GM12878 (cell line): ENCODE results near the gene GMCL1. TPM values are rescaled to one million over a fixed set of nuclear protein-coding genes. Genes with fewer than 3 reads are reported as not detected.
A peak's percentile ranks its signal among the peaks of the same experiment; 100 is the strongest.

ENCODE experiments used
- ATAC-seq: fragments of 200-7000 bp; cut with Tn5 transposase; 3 replicates; pipeline ENCODE4 v1.9.1; 2020; ENCODE audit warnings: mild to moderate bottlenecking, moderate library complexity
- BruUV-seq: library from RNA; stranded (reverse); fragments of 400-500 nt; replicated peaks from 2 replicates; lab custom pipeline; 2021; lab: Mats Ljungman, UMichigan
- CTCF ChIA-PET: fragments of 300-600 bp; sonication (Branson Sonifier 250); formaldehyde crosslinking; extraction: SDS; loops from one replicate; lab custom pipeline; 2021; ENCODE audit warnings: inconsistent platforms; lab: Yijun Ruan, JAX
- POLR2A ChIA-PET: fragments of 350-600 bp; formaldehyde crosslinking; extraction: SDS; loops from one replicate; lab custom pipeline; 2021; ENCODE audit warnings: inconsistent platforms; lab: Charles Lee
- RAD21 ChIA-PET: fragments of 300-600 bp; sonication (Branson Sonifier 250); formaldehyde crosslinking; loops from one replicate; lab custom pipeline; 2023; ENCODE audit warnings: antibody characterized with exemption; ENCODE audit not compliant: unreplicated experiment; lab: Charles Lee
- SMC1A ChIA-PET: fragments of 300-600 bp; sonication (Branson Sonifier 250); formaldehyde crosslinking; loops from one replicate; lab custom pipeline; 2023; ENCODE audit not compliant: unreplicated experiment, uncharacterized antibody; lab: Charles Lee
- DNase-seq: peaks from one replicate; pipeline ENCODE4 v3.0.0-alpha.2; 2011; ENCODE audit warnings: low read depth, low spot score
- FAIRE-seq: peaks from 3 replicates; lab custom pipeline; 2011; peaks lifted over from hg19 to GRCh38; lab: Jason Lieb, UNC
- H2AFZ ChIP-seq: 2 replicates; pipeline ENCODE4 v1.6.0; 2011; ENCODE audit warnings: low read depth, low read length, control low read depth; ENCODE audit not compliant: control insufficient read depth
- H3K27ac ChIP-seq: 2 replicates; pipeline ENCODE4 v1.5.1; 2011; ENCODE audit warnings: control low read depth; ENCODE audit not compliant: control insufficient read depth, insufficient read depth
- H3K27me3 ChIP-seq, 2 experiments: replicated peaks in 1 of 2; 2 replicates each; pipeline versions ENCODE4 v1.6.0 to v1.6.1; 2011; ENCODE audit warnings: low read length in 1 of 2; ENCODE audit not compliant: control insufficient read depth in 2 of 2, insufficient read depth in 2 of 2
- H3K36me3 ChIP-seq, 2 experiments: 2 replicates each; pipeline ENCODE4 v1.5.1; 2011; ENCODE audit warnings: low read length in 1 of 2; ENCODE audit not compliant: control insufficient read depth in 2 of 2, insufficient read depth in 2 of 2
- H3K4me1 ChIP-seq: 2 replicates; pipeline ENCODE4 v1.6.1; 2011; ENCODE audit warnings: mild to moderate bottlenecking, low read length, moderate library complexity, mixed read lengths; ENCODE audit not compliant: control insufficient read depth, insufficient read depth
- H3K4me2 ChIP-seq: 2 replicates; pipeline ENCODE4 v1.6.0; 2011; ENCODE audit warnings: control low read depth; ENCODE audit not compliant: control insufficient read depth, insufficient read depth
- H3K4me3 ChIP-seq: fragments of 200-600 bp; sonication (generic); 2 replicates; pipeline ENCODE4 v1.5.1; 2016
- H3K79me2 ChIP-seq: 2 replicates; pipeline ENCODE4 v1.6.0; 2011; ENCODE audit warnings: low read length; ENCODE audit not compliant: control insufficient read depth, insufficient read depth
- H3K9ac ChIP-seq: 2 replicates; pipeline ENCODE4 v1.8.0; 2011; ENCODE audit warnings: low read length, control low read depth, mixed read lengths; ENCODE audit not compliant: control insufficient read depth, insufficient read depth
- H3K9me3 ChIP-seq: replicated peaks from 3 replicates; pipeline ENCODE4 v1.5.1; 2011; ENCODE audit warnings: mild to moderate bottlenecking, low read length; ENCODE audit not compliant: control insufficient read depth, insufficient read depth
- H4K20me1 ChIP-seq: 2 replicates; pipeline ENCODE4 v1.6.0; 2011; ENCODE audit not compliant: control insufficient read depth, insufficient read depth
- CBX5 ChIP-seq: sonication (generic); IDR thresholded peaks from 2 replicates; pipeline ENCODE4 v1.6.1; 2016; ENCODE audit warnings: low read depth, moderate library complexity, mild to moderate bottlenecking, inconsistent platforms
- CEBPB ChIP-seq, 2 experiments: fragments of 150-350 bp in 1 of 2; IDR thresholded peaks; 2 replicates each; pipeline ENCODE4 v1.6.1; 2012 to 2014; ENCODE audit warnings: low read depth in 2 of 2, low read length in 2 of 2, borderline replicate concordance in 1 of 2, inconsistent platforms in 1 of 2
- CHD1 ChIP-seq: IDR thresholded peaks from 2 replicates; pipeline ENCODE4 v1.6.1; 2012; ENCODE audit warnings: low read depth, low read length, improper control_type of control experiment
- CUX1 ChIP-seq: IDR thresholded peaks from 2 replicates; pipeline ENCODE4 v1.6.1; 2012; ENCODE audit warnings: improper control_type of control experiment, low read depth, low read length; ENCODE audit not compliant: insufficient replicate concordance
- FOXK2 ChIP-seq: fragments of 450-650 bp; IDR thresholded peaks from 2 replicates; pipeline ENCODE4 v1.6.1; 2017; ENCODE audit warnings: mild to moderate bottlenecking, moderate library complexity
- KDM1A ChIP-seq: fragments of 200-600 bp; sonication (generic); IDR thresholded peaks from 2 replicates; pipeline ENCODE4 v1.6.1; 2016; ENCODE audit warnings: borderline replicate concordance
- NFIC ChIP-seq: IDR thresholded peaks from 2 replicates; pipeline ENCODE4 v1.6.1; 2012; ENCODE audit warnings: low read depth, mild to moderate bottlenecking, inconsistent platforms, low read length, moderate library complexity
- NRF1 ChIP-seq: conservative IDR thresholded peaks from 2 replicates; pipeline ENCODE4 v1.6.1; 2011; ENCODE audit warnings: mild to moderate bottlenecking, low read depth, low read length, improper control_type of control experiment
- POU2F2 ChIP-seq: IDR thresholded peaks from 3 replicates; pipeline ENCODE4 v1.6.1; 2011; ENCODE audit warnings: low read depth, mild to moderate bottlenecking, low read length, borderline replicate concordance
- STAT3 ChIP-seq: IDR thresholded peaks from 2 replicates; pipeline ENCODE4 v1.6.1; 2011; ENCODE audit warnings: low read depth, low read length, improper control_type of control experiment
- WRNIP1 ChIP-seq: IDR thresholded peaks from 2 replicates; pipeline ENCODE4 v1.6.1; 2011; ENCODE audit warnings: low read depth, low read length, improper control_type of control experiment, borderline replicate concordance
- ZBTB4 ChIP-seq: fragments of 450-650 bp; formaldehyde crosslinking; IDR thresholded peaks from 2 replicates; pipeline ENCODE4 v1.4.0; 2022; ENCODE audit warnings: mild to moderate bottlenecking, moderate library complexity
- WGBS: methylation state at CpG from one replicate; pipeline ENCODE4 v1.1.6; 2016; ENCODE audit warnings: low lambda C conversion rate; ENCODE audit not compliant: insufficient replicate concordance, insufficient coverage; ENCODE audit errors: missing lambda C conversion rate; 5-methylcytosine and 5-hydroxymethylcytosine counted together
- in situ Hi-C: fragments of 300-500 bp; cut with MboI; formaldehyde crosslinking; loops from 9 replicates; pipeline ENCODE4 v1.14.3; 2018; ENCODE audit warnings: mixed read lengths
- intact Hi-C: fragments of 100-400 bp; cut with micrococcal nuclease; formaldehyde crosslinking; loops from one replicate; pipeline ENCODE4 v1.14.2; 2022; ENCODE audit not compliant: unreplicated experiment
- polyA plus RNA-seq, 11 experiments: library from polyadenylated mRNA; depleted of rRNA in 4 of 11; unstranded in 6 of 11; stranded (reverse) in 5 of 11; fragments of >200 nt; fragmentation: Nextera tagmentation in 4 of 11; fragmentation: Illumina TruSeq in 1 of 11; extraction: Ambion mirVana in 4 of 11; extraction: Trizol in 1 of 11; gene quantifications; 1 replicate in 1 of 11; 2 replicates in 10 of 11; pipeline versions ENCODE4 v1.2.1 to v1.2.3, GENCODE V29; 2011 to 2016; ENCODE audit warnings: inconsistent platforms in 2 of 11, missing spikeins in 2 of 11, low read depth in 1 of 11
- total RNA-seq, 4 experiments: library from RNA; depleted of rRNA in 3 of 4; stranded (reverse); fragments of >200 nt in 3 of 4; fragmentation: Illumina TruSeq in 1 of 4; extraction: Trizol in 1 of 4; gene quantifications; 2 replicates each; pipeline versions ENCODE4 v1.2.1 to v1.2.3, GENCODE V29; 2013 to 2021

GMCL1 gene
- total and polyA plus RNA-seq, 10 of the 15 experiments (the other 5 are each of a cell fraction or from before 2014, with no cell fraction given) = 3.7 to 21.4 (median 12.3) TPM

- POLR2A ChIA-PET = interaction anchor here (0.5 to 6.2 kb wide), 33 partner anchors 9 to 529 kb away, joined by 3 to 75 read pairs (median 5); partner anchors contain the start of genes C2orf42, SNRNP27, SNRPG and TIA1
- SMC1A ChIA-PET = interaction anchor here (0.7 to 8.9 kb wide), 32 partner anchors 8 to 529 kb away, joined by 3 to 126 read pairs (median 8); partner anchors contain the start of genes C2orf42, FAM136A, PCBP1 and SNRNP27
- Histone ChIP-seq H3K79me2 (peaks cover 8% of the 10 kb centered on the region), H3K27ac (peak within 1 kb of the TSS; percentile 86), H4K20me1 (no peaks in the 10 kb centered on the region), H2AFZ (peak within 1 kb of the TSS; percentile 68), H3K36me3 (0 out of 4 replicates have a peak, but pooled peaks cover 0 to 2% of the 10 kb centered on the region in 2 experiments), H3K4me3 (peak within 1 kb of the TSS; percentile 89), H3K4me2 (peak within 1 kb of the TSS; percentile 88), H3K9me3 (no peaks in the 10 kb centered on the region), H3K27me3 (no peaks in the 10 kb centered on the region), H3K9ac (peak within 1 kb of the TSS; percentile 85), H3K4me1 (peaks cover 8% of the 10 kb centered on the region; the same call in 1 of the 2 replicates)
- RAD21 ChIA-PET = interaction anchor here (0.6 to 8.6 kb wide), 38 partner anchors 9 to 388 kb away, joined by 3 to 154 read pairs (median 9); partner anchors contain the start of genes C2orf42, FAM136A, PCYOX1 and SNRNP27
- CTCF ChIA-PET = interaction anchor here (0.6 to 6.5 kb wide), 30 partner anchors 13 to 732 kb away, joined by 3 to 111 read pairs (median 6); partner anchors contain the start of genes C2orf42, FAM136A, SNRNP27 and SNRPG
- in situ Hi-C loops = loop anchor here (5.0 kb wide), 1 partner anchor 157 kb away; no protein-coding TSS in a partner anchor
- FAIRE-seq = no peak
- no TSS peak for BruUV-seq
- intact Hi-C loops = loop anchor here (1.0 to 10.0 kb wide), 7 partner anchors 154 to 700 kb away; partner anchors contain the start of genes C2orf42 and PCBP1
- no peak for ATAC-seq
- DNase-seq = no peak
- WGBS = 1% methylated on average over 69 of the region's 81 CpGs
- TF ChIP-seq CHD1 = no peak
- TF ChIP-seq CBX5 = no peak
- no peak for TF ChIP-seq STAT3
- TF ChIP-seq KDM1A = no peak
- TF ChIP-seq CUX1 = no peak
- no peak for TF ChIP-seq NRF1
- no peak for TF ChIP-seq ZBTB4 (CRISPR knock-in tag)
- TF ChIP-seq POU2F2 = 0 out of 3 replicates have a peak, but pooled peaks have one; percentile 11
- no peak for TF ChIP-seq CEBPB (IDR thresholded peaks at IDR 0.05; ENCODE audit: borderline replicate concordance in 1 of 2, low read depth in 2 of 2, low read length in 2 of 2)
- peak; percentile 6; the same call in 1 of the 2 replicates for TF ChIP-seq FOXK2
- TF ChIP-seq WRNIP1 = no peak
- TF ChIP-seq NFIC = no peak
These were observed 85.8 kb downstream of the GMCL1 start, which contains the start of gene MXD1 for GRCh38 chr2:69914950-69915945. Gene MXD1 (plus strand): TSS chr2:69915109. CDS start chr2:69915331, 222 bp downstream.
